ENCODE results near the gene CEP57. TPM values are rescaled to one million over a fixed set of nuclear protein-coding genes. Genes with fewer than 3 reads are reported as not detected.
"Not testable (repeated sequence)": the region's sequence is repeated elsewhere in the genome, so short reads cannot be mapped to it uniquely, and the experiment has no call there.

CEP57 gene
- total RNA-seq, 1 donor, result 39.0 TPM

DNA sequence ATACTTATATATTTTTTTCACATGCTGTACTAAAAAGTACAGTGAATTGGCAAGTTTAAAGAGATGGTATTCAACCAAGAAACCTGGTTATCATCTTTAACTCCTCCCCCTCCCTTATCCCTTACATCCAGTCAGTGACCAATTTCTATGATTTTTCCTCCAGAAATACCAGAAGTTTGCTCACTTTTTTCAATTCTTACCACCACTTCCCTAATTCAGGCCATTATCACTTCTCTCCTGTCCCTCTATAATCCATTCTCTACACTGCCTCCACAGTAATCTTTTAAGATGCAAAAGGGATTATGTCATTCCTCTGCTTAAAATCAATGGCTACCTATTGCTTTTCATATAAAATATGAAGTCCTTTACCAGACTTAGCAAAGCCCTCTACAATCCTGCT is 62.8 kb downstream of the CEP57 start:
- DNase-seq (ENCODE audit: low read depth in 2 of 3, low spot score in 2 of 3), result no peak

DNA sequence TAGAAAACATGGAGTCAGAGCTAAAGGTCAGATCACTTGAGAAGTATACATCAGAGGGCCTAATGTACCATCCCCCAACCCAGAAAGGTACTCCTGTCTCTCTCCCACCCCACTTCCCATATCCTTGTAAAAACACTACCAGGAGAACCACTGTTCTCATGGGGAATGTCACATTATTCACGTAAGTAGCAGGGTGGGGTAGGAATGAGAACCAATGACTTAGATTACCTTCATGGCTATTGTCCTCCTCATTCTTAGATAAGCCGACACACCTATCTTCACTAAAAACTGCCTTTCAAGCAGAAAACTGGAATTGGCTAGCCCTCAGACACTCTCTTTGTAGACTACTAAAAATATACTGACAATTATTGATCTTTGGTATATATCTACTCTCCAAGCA is 63.6 kb downstream of the CEP57 start:
- no peak for DNase-seq (ENCODE audit: low read depth in 2 of 3, low spot score in 2 of 3)

DNA sequence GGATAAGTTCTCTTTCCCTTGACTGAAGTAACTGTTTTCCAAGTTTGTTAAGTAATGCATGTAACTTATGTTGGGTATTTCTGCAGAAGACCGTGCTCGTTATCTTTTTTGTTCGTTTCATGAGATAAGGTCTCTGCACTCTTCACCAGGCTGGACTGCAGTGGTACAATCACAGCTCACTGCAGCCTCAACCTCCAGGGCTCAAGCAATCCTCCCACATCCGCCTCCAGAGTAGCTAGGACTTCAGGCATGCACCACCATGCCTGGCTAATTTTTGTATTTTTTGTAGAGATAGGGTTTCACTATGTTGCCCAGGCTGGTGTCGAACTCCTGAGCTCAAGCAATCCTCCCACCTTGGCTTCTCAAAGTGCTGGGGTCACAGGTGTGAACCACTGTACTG is 64.1 kb downstream of the CEP57 start:
- DNase-seq (ENCODE audit: low read depth in 2 of 3, low spot score in 2 of 3), result not testable (repeated sequence)

GRCh38 chr11:95860024-95860423 is 69.7 kb downstream of the CEP57 start:
- not testable (repeated sequence) for DNase-seq (ENCODE audit: low read depth in 2 of 3, low spot score in 2 of 3)

GRCh38 chr11:95863486-95864140 is 73.3 kb downstream of the CEP57 start:
- no peak for DNase-seq (ENCODE audit: low read depth in 2 of 3, low spot score in 2 of 3)

DNA sequence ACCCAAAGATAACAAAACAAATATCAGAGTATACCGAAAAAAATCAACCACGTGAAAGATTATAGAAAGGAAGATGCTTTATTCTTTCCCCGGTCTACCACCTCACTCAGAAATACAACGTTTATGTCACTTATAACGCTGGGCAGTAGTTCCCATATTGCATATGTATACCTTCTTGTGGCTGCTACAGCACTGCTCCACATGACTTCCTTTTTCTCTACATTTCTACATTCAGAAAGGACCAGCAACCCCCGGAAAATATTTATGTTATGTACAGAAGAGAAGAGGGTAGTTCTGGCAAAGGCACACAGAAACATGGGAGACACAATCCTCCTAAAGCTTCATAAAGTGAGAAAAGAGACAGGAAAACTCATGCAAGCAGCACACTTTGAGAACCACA is 76.8 kb downstream of the CEP57 start:
- no peak for DNase-seq (ENCODE audit: low read depth in 2 of 3, low spot score in 2 of 3)

DNA sequence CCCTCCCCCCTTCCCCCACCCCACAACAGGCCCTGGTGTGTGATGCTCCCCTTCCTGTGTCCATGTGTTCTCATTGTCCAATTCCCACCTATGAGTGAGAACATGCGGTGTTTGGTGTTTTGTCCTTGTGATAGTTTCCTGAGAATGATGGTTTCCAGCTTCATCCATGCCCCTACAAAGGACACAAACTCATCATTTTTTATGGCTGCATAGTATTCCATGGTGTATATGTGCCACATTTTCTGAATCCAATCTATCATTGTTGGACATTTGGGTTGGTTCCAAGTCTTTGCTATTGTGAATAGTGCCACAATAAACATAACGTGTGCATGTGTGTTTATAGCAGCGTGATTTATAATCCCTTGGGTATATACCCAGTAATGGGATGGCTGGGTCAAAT is 80.6 kb downstream of the CEP57 start:
- not testable (repeated sequence) for DNase-seq (ENCODE audit: low read depth in 2 of 3, low spot score in 2 of 3)

GRCh38 chr11:95877291-95877690 is 87.0 kb downstream of the CEP57 start:
- no peak for DNase-seq (ENCODE audit: low read depth in 2 of 3, low spot score in 2 of 3)

Small RNA genes lying within 50 kb of the gene (small RNA-seq; reads per million reads assigned to genes)
- gene RNA5SP345, result not detected

Other genes with a start within 250 kb of the CEP57 start
- 19.9 TPM for gene FAM76B, start 716 bp upstream of the CEP57 start, total RNA-seq
- 8.3 TPM for gene MTMR2, start 133.6 kb downstream of the CEP57 start, total RNA-seq

Data from hematopoietic multipotent progenitor cell (in vitro differentiated cells).